Erythroblast (primary cell): ENCODE data around the gene E2F8.

Experiments
- GATA1 ChIP-seq: IDR thresholded peaks from 2 replicates; pipeline ENCODE4 v1.6.1; 2011; ENCODE audit warnings: low read depth, mild to moderate bottlenecking, control low read depth, low read length, moderate library complexity
- POLR2A ChIP-seq: IDR thresholded peaks from 2 replicates; pipeline ENCODE4 v1.6.1; 2011; ENCODE audit warnings: mild to moderate bottlenecking, low read length

- TF ChIP-seq POLR2A (no peak), GATA1 (no peak)
Observed at GRCh38 chr11:19258641-19259230, 18.0 kb upstream of the E2F8 start.
